HG02970 (cell line): Measurements from ENCODE around the gene NPR2.

Experiments
- ATAC-seq: cut with Tn5 transposase; IDR thresholded peaks from one replicate; pipeline ENCODE4 v1.9.1; 2021; ENCODE audit warnings: mild to moderate bottlenecking, moderate library complexity, moderate number of reproducible peaks; ENCODE audit not compliant: unreplicated experiment, low FRiP score

NPR2 gene

GRCh38 chr9:35852876-35853865 is 61.8 kb downstream of the NPR2 start:
- no peak for ATAC-seq

- ATAC-seq = no peak
These were observed 62.8 kb downstream of the NPR2 start for GRCh38 chr9:35854091-35854762.

- no peak for ATAC-seq
These were observed 64.8 kb downstream of the NPR2 start for GRCh38 chr9:35856206-35856605.

- no peak for ATAC-seq
These were observed 65.5 kb downstream of the NPR2 start for GRCh38 chr9:35856882-35857281.

- no peak for ATAC-seq
These were observed 67.1 kb downstream of the NPR2 start for GRCh38 chr9:35858458-35858857.
